IMR-90 (cell line): ENCODE data around the gene DPP6. TPM values are rescaled to one million over a fixed set of nuclear protein-coding genes. Genes with fewer than 3 reads are reported as not detected.

ENCODE experiments used
- ATAC-seq: fragments of 200-7000 bp; cut with Tn5 transposase; 2 replicates; pipeline ENCODE4 v1.9.1; 2020; ENCODE audit warnings: low read depth, mild to moderate bottlenecking, moderate library complexity
- BruUV-seq: library from RNA; stranded (reverse); fragments of 400-500 nt; replicated peaks from 2 replicates; lab custom pipeline; 2021; lab: Mats Ljungman, UMichigan
- CTCF ChIA-PET: fragments of 300-600 bp; formaldehyde crosslinking; extraction: SDS; loops from one replicate; lab custom pipeline; 2021; ENCODE audit warnings: antibody characterized with exemption; lab: Yijun Ruan, JAX
- POLR2A ChIA-PET: fragments of 300-600 bp; sonication (Branson Sonifier 250); formaldehyde crosslinking; loops from one replicate; lab custom pipeline; 2022; ENCODE audit warnings: antibody characterized with exemption; ENCODE audit not compliant: unreplicated experiment; lab: Charles Lee
- DNase-seq: peaks from one replicate; pipeline ENCODE4 v3.0.0; 2013
- H2AFZ ChIP-seq: replicated peaks from 2 replicates; pipeline ENCODE3; 2013; ENCODE audit warnings: low read length, mild to moderate bottlenecking; ENCODE audit not compliant: poor library complexity
- H2AK5ac ChIP-seq: 2 replicates; pipeline ENCODE4 v1.6.1; 2013; ENCODE audit warnings: low read depth, low read length, inconsistent platforms
- H2AK9ac ChIP-seq: replicated peaks from 2 replicates; pipeline ENCODE3; 2013; ENCODE audit warnings: mild to moderate bottlenecking, low read depth, low read length, moderate library complexity; ENCODE audit not compliant: poor library complexity
- H2BK120ac ChIP-seq: 2 replicates; pipeline ENCODE4 v1.6.1; 2013; ENCODE audit warnings: low read depth, low read length, inconsistent platforms
- H2BK15ac ChIP-seq: 3 replicates; pipeline ENCODE4 v1.6.1; 2013; ENCODE audit warnings: low read depth, low read length, inconsistent platforms
- H2BK20ac ChIP-seq: 2 replicates; pipeline ENCODE4 v1.6.1; 2013; ENCODE audit warnings: low read depth, mild to moderate bottlenecking, inconsistent platforms, low read length, moderate library complexity
- H2BK5ac ChIP-seq: 2 replicates; pipeline ENCODE4 v1.6.1; 2013; ENCODE audit warnings: mild to moderate bottlenecking, low read depth, low read length, inconsistent platforms; ENCODE audit not compliant: poor library complexity, severe bottlenecking
- H3K14ac ChIP-seq: replicated peaks from 2 replicates; pipeline ENCODE4 v1.6.1; 2013; ENCODE audit warnings: low read depth, low read length, inconsistent platforms
- H3K18ac ChIP-seq: 2 replicates; pipeline ENCODE4 v1.6.1; 2013; ENCODE audit warnings: low read depth, low read length, control low read depth
- H3K23ac ChIP-seq: 2 replicates; pipeline ENCODE4 v1.6.1; 2013; ENCODE audit warnings: low read depth, low read length, inconsistent platforms
- H3K27ac ChIP-seq: 2 replicates; pipeline ENCODE4 v1.5.1; 2013; ENCODE audit warnings: mild to moderate bottlenecking, control low read depth, low read length; ENCODE audit not compliant: insufficient read depth
- H3K27me3 ChIP-seq: 2 replicates; pipeline ENCODE4 v1.6.1; 2013; ENCODE audit warnings: low read length; ENCODE audit not compliant: control insufficient read depth, insufficient read depth
- H3K36me3 ChIP-seq: 2 replicates; pipeline ENCODE4 v1.6.1; 2013; ENCODE audit warnings: low read length, mixed read lengths; ENCODE audit not compliant: control insufficient read depth, insufficient read depth
- H3K4ac ChIP-seq: 2 replicates; pipeline ENCODE4 v1.6.1; 2013; ENCODE audit warnings: low read depth, low read length, inconsistent platforms
- H3K4me1 ChIP-seq: 2 replicates; pipeline ENCODE4 v1.6.1; 2013; ENCODE audit warnings: low read length, mixed read lengths; ENCODE audit not compliant: control insufficient read depth, insufficient read depth
- H3K4me2 ChIP-seq: 2 replicates; pipeline ENCODE4 v1.6.1; 2013; ENCODE audit warnings: low read depth, mild to moderate bottlenecking, control low read depth, low read length, moderate library complexity
- H3K4me3 ChIP-seq: 2 replicates; pipeline ENCODE4 v1.5.1; 2013; ENCODE audit warnings: low read depth, mild to moderate bottlenecking, control low read depth, low read length, moderate library complexity; ENCODE audit not compliant: insufficient read depth
- H3K56ac ChIP-seq: 2 replicates; pipeline ENCODE4 v1.6.1; 2013; ENCODE audit warnings: low read length, inconsistent platforms; ENCODE audit not compliant: insufficient read depth; ENCODE audit errors: extremely low read depth
- H3K79me1 ChIP-seq, 2 experiments: 2 replicates each; pipeline ENCODE4 v1.6.1; 2013; ENCODE audit warnings: low read length in 2 of 2, inconsistent platforms in 1 of 2, low read depth in 1 of 2
- H3K9ac ChIP-seq: 2 replicates; pipeline ENCODE4 v1.6.1; 2013; ENCODE audit warnings: low read depth, low read length, control low read depth
- H3K9me1 ChIP-seq: 2 replicates; pipeline ENCODE4 v1.6.1; 2013; ENCODE audit warnings: low read length, inconsistent platforms; ENCODE audit not compliant: insufficient read depth
- H3K9me3 ChIP-seq: 2 replicates; pipeline ENCODE4 v1.6.1; 2013; ENCODE audit warnings: low read length; ENCODE audit not compliant: control insufficient read depth, insufficient read depth
- H4K20me1 ChIP-seq: 2 replicates; pipeline ENCODE4 v1.6.1; 2013; ENCODE audit warnings: low read length, inconsistent platforms; ENCODE audit not compliant: insufficient read depth
- H4K5ac ChIP-seq: 2 replicates; pipeline ENCODE4 v1.6.1; 2013; ENCODE audit warnings: mild to moderate bottlenecking, low read depth, low read length, control low read depth
- H4K8ac ChIP-seq, 2 experiments: 2 replicates each; pipeline ENCODE4 v1.6.1; 2013; ENCODE audit warnings: low read depth in 2 of 2, low read length in 2 of 2, control low read depth in 1 of 2, inconsistent platforms in 1 of 2
- H4K91ac ChIP-seq: 2 replicates; pipeline ENCODE4 v1.6.1; 2013; ENCODE audit warnings: low read depth, low read length, inconsistent platforms; ENCODE audit not compliant: insufficient read depth
- BHLHE40 ChIP-seq: fragments of 150-350 bp; IDR thresholded peaks from 2 replicates; pipeline ENCODE4 v1.6.1; 2016; ENCODE audit warnings: mild to moderate bottlenecking, low read depth, low read length
- CEBPB ChIP-seq: IDR thresholded peaks from 2 replicates; pipeline ENCODE4 v1.6.1; 2012; ENCODE audit warnings: low read depth, low read length, improper control_type of control experiment
- CHD1 ChIP-seq: IDR thresholded peaks from 2 replicates; pipeline ENCODE4 v1.6.1; 2012; ENCODE audit warnings: low read depth, low read length, improper control_type of control experiment
- FOS ChIP-seq: fragments of 150-350 bp; IDR thresholded peaks from 2 replicates; pipeline ENCODE4 v1.6.1; 2016; ENCODE audit warnings: low read depth, low read length
- MAFK ChIP-seq: IDR thresholded peaks from 2 replicates; pipeline ENCODE4 v1.6.1; 2012; ENCODE audit warnings: low read depth, low read length, improper control_type of control experiment
- MAZ ChIP-seq: IDR thresholded peaks from 2 replicates; pipeline ENCODE4 v1.6.1; 2012; ENCODE audit warnings: low read depth, mild to moderate bottlenecking, low read length, improper control_type of control experiment, moderate library complexity, borderline replicate concordance
- MXI1 ChIP-seq: IDR thresholded peaks from 2 replicates; pipeline ENCODE4 v1.6.1; 2012; ENCODE audit warnings: low read depth, mild to moderate bottlenecking, low read length, moderate library complexity, borderline replicate concordance
- NFE2L2 ChIP-seq: fragments of 150-350 bp; IDR thresholded peaks from 2 replicates; pipeline ENCODE4 v1.6.1; 2016; ENCODE audit warnings: low read depth, mild to moderate bottlenecking, low read length
- POLR2A ChIP-seq: IDR thresholded peaks from 2 replicates; pipeline ENCODE4 v1.6.1; 2012; ENCODE audit warnings: mild to moderate bottlenecking, low read depth, low read length
- RAD21 ChIP-seq: IDR thresholded peaks from 2 replicates; pipeline ENCODE4 v1.6.1; 2012; ENCODE audit warnings: low read length, improper control_type of control experiment
- RCOR1 ChIP-seq: IDR thresholded peaks from 2 replicates; pipeline ENCODE4 v1.6.1; 2012; ENCODE audit warnings: mild to moderate bottlenecking, low read length, improper control_type of control experiment; ENCODE audit not compliant: insufficient replicate concordance
- RFX5 ChIP-seq: IDR thresholded peaks from 2 replicates; pipeline ENCODE4 v1.8.0; 2012; ENCODE audit warnings: low read depth, mild to moderate bottlenecking, low read length, moderate library complexity
- SMC3 ChIP-seq: fragments of 150-350 bp; IDR thresholded peaks from 2 replicates; pipeline ENCODE4 v1.6.1; 2016; ENCODE audit warnings: low read depth, mild to moderate bottlenecking, antibody characterized with exemption, low read length, moderate library complexity
- WGBS, 2 experiments: methylation state at CpG; one replicate each; pipeline versions ENCODE4 v1.1.5 to v1.1.7; 2013; ENCODE audit warnings: missing lambda C conversion rate in 2 of 2; ENCODE audit not compliant: insufficient read length in 1 of 2; ENCODE audit errors: extremely low coverage in 2 of 2; 5-methylcytosine and 5-hydroxymethylcytosine counted together
- dilution Hi-C: fragments of 300-500 bp; cut with HindIII; formaldehyde crosslinking; loops from one replicate; pipeline ENCODE4 v1.14.3; 2018; ENCODE audit warnings: low sequenced_read_pairs; ENCODE audit not compliant: unreplicated experiment
- in situ Hi-C: fragments of 300-500 bp; cut with MboI; formaldehyde crosslinking; loops from 3 replicates; pipeline ENCODE4 v1.14.3; 2019; ENCODE audit warnings: low sequenced_read_pairs, inconsistent platforms, mixed read lengths
- intact Hi-C: fragments of 100-400 bp; cut with micrococcal nuclease; formaldehyde crosslinking; loops from 2 replicates; pipeline ENCODE4 v1.10.0; 2022
- polyA plus RNA-seq, 3 experiments: library from polyadenylated mRNA; depleted of rRNA; stranded (reverse); fragments of >200 nt; gene quantifications; 2 replicates each; pipeline ENCODE4 v1.2.3, GENCODE V29; 2012; ENCODE audit warnings: low replicate concordance in 1 of 3
- total RNA-seq: library from RNA; depleted of rRNA; stranded (reverse); fragments of >200 nt; gene quantifications from 2 replicates; pipeline ENCODE4 v1.2.3, GENCODE V29; 2012
- TF ChIP-seq, protein P1 (sequence below): fragments of 150-350 bp; IDR thresholded peaks from 2 replicates; pipeline ENCODE4 v1.6.1; 2017; ENCODE audit warnings: mild to moderate bottlenecking, antibody characterized with exemption, low read length, low read depth
- TF ChIP-seq, protein P2 (sequence below): conservative IDR thresholded peaks from 2 replicates; pipeline ENCODE4 v1.5.1; 2012; ENCODE audit warnings: mild to moderate bottlenecking, low read depth, low read length, improper control_type of control experiment
- TF ChIP-seq, protein P3 (sequence below): fragments of 150-350 bp; IDR thresholded peaks from 2 replicates; pipeline ENCODE4 v1.6.1; 2016; ENCODE audit warnings: low read depth, mild to moderate bottlenecking, low read length, moderate library complexity, borderline replicate concordance

The DPP6 gene
- total and polyA plus RNA-seq, 2 of the 4 experiments (the other 2 are of a cell fraction), result not detected

GRCh38 chr7:154613811-154614210 is 561.6 kb downstream of the DPP6 start:
- Histone ChIP-seq H3K27ac (no peak overlapping the region), H4K5ac (no peak overlapping the region), H4K91ac (no peak overlapping the region), H3K4me3 (no peak overlapping the region), H4K20me1 (no peaks in the 10 kb centered on the region), H2AFZ (no peak overlapping the region), H3K23ac (no peak overlapping the region), H2BK120ac (no peak overlapping the region), H3K4me1 (no peaks in the 10 kb centered on the region), H2BK20ac (no peak overlapping the region), H2AK9ac (no peak overlapping the region), H3K9me1 (no peaks in the 10 kb centered on the region), H3K36me3 (no peaks in the 10 kb centered on the region), H3K27me3 (no peaks in the 10 kb centered on the region), H4K8ac (no peak overlapping the region), H3K14ac (no peak overlapping the region), H3K9ac (no peak overlapping the region), H2BK15ac (no peak overlapping the region), H2BK5ac (no peak overlapping the region), H3K56ac (no peak overlapping the region), H3K9me3 (peaks cover 23% of the 10 kb centered on the region), H3K4ac (no peak overlapping the region), H3K18ac (no peak overlapping the region), H2AK5ac (no peak overlapping the region), H3K79me1 (no peaks in the 10 kb centered on the region), H3K4me2 (no peak overlapping the region)
- ATAC-seq (no peak), DNase-seq (no peak)
- POLR2A ChIA-PET, result no interaction called here
- intact Hi-C loops, result no loop called here
- in situ Hi-C loops, result no loop called here
- no TSS peak for BruUV-seq
- CTCF ChIA-PET, result interaction anchor here (0.5 to 0.6 kb wide), 2 partner anchors 56 to 86 kb away, joined by 3 to 5 read pairs; no protein-coding TSS in a partner anchor
- no CpG with 5 or more reads among the region's 7 CpGs for WGBS, 2 experiments
- TF ChIP-seq RAD21 (no peak), MAFK (no peak), CEBPB (no peak), MXI1 (no peak), RCOR1 (no peak), SMC3 (no peak), POLR2A (no peak), NFE2L2 (no peak), CHD1 (no peak), MAZ (no peak), RFX5 (no peak), BHLHE40 (no peak), FOS (no peak)
- TF ChIP-seq, protein P1, sequence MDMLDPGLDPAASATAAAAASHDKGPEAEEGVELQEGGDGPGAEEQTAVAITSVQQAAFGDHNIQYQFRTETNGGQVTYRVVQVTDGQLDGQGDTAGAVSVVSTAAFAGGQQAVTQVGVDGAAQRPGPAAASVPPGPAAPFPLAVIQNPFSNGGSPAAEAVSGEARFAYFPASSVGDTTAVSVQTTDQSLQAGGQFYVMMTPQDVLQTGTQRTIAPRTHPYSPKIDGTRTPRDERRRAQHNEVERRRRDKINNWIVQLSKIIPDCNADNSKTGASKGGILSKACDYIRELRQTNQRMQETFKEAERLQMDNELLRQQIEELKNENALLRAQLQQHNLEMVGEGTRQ, result no peak
- TF ChIP-seq, protein P2, sequence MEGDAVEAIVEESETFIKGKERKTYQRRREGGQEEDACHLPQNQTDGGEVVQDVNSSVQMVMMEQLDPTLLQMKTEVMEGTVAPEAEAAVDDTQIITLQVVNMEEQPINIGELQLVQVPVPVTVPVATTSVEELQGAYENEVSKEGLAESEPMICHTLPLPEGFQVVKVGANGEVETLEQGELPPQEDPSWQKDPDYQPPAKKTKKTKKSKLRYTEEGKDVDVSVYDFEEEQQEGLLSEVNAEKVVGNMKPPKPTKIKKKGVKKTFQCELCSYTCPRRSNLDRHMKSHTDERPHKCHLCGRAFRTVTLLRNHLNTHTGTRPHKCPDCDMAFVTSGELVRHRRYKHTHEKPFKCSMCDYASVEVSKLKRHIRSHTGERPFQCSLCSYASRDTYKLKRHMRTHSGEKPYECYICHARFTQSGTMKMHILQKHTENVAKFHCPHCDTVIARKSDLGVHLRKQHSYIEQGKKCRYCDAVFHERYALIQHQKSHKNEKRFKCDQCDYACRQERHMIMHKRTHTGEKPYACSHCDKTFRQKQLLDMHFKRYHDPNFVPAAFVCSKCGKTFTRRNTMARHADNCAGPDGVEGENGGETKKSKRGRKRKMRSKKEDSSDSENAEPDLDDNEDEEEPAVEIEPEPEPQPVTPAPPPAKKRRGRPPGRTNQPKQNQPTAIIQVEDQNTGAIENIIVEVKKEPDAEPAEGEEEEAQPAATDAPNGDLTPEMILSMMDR, result no peak
- TF ChIP-seq, protein P3, sequence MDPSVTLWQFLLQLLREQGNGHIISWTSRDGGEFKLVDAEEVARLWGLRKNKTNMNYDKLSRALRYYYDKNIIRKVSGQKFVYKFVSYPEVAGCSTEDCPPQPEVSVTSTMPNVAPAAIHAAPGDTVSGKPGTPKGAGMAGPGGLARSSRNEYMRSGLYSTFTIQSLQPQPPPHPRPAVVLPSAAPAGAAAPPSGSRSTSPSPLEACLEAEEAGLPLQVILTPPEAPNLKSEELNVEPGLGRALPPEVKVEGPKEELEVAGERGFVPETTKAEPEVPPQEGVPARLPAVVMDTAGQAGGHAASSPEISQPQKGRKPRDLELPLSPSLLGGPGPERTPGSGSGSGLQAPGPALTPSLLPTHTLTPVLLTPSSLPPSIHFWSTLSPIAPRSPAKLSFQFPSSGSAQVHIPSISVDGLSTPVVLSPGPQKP, result no peak
- dilution Hi-C loops, result no loop called here
